VCaP (cell line): ENCODE results near the gene PTPRA.

Source experiments
- H3K27ac ChIP-seq: fragments of 450-650 bp; 2 replicates; pipeline ENCODE4 v1.5.1; 2017
- TF ChIP-seq, protein P1 (sequence below): fragments of 450-650 bp; conservative IDR thresholded peaks from 2 replicates; pipeline ENCODE4 v1.5.1; 2017; ENCODE audit warnings: mild to moderate bottlenecking, moderate library complexity

PTPRA gene

DNA sequence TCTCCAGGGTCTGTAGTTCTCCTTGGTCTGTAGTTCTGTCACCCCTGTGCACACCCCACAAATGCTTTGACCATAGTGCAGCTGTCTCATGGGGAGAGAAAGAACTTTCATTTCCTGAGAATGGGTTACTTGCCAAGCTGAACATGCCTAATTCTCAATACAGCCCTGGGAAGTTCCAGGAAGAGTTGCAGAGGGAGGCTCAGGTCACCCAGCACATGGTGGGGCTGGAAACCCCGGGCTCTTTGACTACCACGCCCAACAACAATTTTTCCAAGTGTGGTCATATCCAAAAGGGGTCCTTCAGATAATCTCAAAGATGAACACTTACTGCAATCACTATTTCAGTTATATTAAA, 2.2 kb upstream of the PTPRA start:
- H3K27ac ChIP-seq: no peak overlapping the region
- TF ChIP-seq, protein P1, sequence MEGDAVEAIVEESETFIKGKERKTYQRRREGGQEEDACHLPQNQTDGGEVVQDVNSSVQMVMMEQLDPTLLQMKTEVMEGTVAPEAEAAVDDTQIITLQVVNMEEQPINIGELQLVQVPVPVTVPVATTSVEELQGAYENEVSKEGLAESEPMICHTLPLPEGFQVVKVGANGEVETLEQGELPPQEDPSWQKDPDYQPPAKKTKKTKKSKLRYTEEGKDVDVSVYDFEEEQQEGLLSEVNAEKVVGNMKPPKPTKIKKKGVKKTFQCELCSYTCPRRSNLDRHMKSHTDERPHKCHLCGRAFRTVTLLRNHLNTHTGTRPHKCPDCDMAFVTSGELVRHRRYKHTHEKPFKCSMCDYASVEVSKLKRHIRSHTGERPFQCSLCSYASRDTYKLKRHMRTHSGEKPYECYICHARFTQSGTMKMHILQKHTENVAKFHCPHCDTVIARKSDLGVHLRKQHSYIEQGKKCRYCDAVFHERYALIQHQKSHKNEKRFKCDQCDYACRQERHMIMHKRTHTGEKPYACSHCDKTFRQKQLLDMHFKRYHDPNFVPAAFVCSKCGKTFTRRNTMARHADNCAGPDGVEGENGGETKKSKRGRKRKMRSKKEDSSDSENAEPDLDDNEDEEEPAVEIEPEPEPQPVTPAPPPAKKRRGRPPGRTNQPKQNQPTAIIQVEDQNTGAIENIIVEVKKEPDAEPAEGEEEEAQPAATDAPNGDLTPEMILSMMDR: no peak

DNA sequence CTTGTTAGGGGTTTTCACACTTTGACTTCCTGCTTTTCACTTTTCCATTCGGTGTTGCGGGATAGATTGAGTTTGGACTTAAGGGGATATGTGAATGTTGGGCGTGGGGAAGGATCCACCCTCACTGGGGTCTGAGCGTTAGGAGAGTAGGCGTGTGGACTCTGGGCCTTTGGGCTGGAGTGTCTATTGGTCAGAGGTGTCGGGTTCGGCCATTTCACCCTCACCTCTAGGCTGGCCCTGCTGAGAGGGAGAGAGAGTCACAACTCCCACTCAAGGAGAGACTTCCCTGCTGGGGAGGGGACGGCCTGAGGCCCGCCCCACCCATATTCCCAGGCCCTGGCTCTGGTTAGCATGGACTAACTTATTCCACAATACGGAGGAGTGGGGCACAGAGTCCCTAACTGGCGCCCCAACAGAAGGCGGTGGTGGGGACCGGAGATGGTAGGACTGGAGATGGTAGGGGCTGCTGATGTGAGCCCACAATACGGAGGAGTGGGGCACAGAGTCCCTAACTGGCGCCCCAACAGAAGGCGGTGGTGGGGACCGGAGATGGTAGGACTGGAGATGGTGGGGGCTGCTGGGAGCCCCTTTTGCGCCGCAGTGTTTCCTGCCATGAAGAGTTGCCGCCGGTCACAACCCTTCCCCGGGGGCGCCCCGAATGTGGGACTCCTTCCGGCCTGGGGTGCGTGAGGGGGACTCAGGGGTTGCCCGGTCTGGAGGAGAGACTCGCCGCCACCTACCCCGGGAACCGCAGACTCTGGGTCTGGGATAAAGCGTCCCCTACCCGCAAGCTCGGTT, 1.4 kb upstream of the PTPRA start:
- H3K27ac ChIP-seq: peak overlapping the region; percentile 90; the same call in 1 of the 2 replicates

DNA sequence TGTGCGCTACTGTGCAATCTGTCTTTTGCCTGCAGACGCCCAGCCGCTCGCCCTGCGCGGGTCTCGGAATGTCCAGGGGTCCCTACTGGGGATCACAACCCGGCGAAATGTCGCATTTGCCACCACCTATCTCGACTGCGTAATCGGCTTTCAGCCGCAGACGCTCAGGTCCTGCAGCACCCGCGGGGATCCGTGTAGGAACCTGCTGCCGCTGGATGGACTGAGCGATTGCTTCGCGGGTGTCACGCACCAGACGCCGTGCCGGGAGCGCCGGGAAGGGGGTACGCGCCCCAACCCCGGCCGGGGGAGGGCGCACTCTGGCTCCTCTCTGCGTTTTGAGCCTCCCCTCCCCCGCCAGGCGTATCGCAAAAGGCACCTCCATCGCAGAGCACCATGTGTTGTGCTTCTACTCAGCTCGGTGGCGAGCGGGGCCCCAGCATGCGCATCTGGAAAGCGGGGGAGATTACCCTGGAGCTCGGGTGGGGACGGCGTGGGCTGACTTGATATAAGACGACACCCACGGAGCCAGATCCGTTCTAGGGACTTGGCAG, 747 bp upstream of the PTPRA start:
- H3K27ac ChIP-seq: peak overlapping the region; percentile 90
- TF ChIP-seq, protein P1: peak; percentile 36; the same call in 1 of the 2 replicates

More for the DNA sequence above, 1.4 kb upstream of the PTPRA start:
- TF ChIP-seq, protein P1: no peak

DNA sequence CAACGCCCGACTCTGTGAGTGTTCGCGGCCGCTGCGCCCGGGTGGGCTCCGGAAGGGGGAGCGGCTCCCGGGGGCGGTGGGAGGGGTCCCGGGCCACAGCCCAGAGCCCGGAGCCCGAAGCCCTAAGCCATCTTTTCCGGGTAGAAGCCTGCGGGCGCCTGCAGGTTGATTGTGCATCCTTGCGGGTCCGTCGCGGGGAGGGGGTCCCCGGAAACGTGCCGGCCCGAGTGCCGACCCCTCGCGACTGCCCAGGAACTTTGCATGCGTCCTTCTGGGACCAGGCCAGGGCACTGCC, 413 bp downstream of the PTPRA start:
- H3K27ac ChIP-seq: peak overlapping the region; percentile 90
- TF ChIP-seq, protein P1: no peak

DNA sequence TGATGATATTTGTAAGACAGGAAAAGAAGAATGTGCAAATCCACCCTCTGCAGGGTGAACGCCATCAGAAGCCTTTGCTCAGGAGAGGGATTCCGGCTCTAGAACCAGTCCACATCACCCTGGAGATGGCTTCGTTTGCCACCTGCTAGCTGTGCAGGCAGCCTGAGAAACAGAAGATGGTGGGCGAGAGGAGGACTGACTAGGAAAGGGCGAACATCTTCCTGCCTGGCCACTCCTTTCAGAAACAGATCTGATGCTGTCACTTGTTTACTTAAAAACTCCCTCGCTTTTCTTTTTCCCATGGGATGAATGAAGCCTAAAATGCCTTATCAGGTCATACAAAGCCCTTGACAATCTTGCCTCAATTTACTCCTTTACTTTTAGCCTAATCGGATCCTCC, 1.2 kb downstream of the PTPRA start:
- H3K27ac ChIP-seq: peak overlapping the region; percentile 90
- TF ChIP-seq, protein P1: no peak

DNA sequence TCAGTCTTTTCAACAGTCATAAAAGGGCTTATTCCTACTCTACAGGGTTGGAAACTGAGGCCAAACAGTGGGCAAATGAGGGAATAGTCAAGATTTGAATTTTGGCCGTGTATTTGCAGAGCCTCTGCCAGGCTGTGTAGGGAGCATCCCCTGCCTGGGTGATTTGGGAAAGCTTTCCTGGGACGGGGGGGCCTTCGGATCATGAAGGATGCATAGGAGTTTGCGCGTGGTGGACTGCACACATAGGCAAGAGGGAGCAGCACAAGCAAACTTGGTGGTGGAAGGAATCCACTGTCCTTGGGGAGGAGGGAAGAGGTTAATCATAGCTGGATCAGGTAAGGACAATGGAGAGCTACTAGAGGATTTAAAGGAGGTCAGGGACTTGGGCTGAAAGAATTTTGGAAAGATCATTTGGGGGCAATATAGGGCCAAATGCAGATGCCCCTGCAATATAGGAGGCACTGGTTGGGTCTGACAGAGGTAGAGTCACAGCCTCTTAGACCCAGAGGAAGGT, 2.5 kb downstream of the PTPRA start:
- H3K27ac ChIP-seq: no peak overlapping the region
- TF ChIP-seq, protein P1: no peak

DNA sequence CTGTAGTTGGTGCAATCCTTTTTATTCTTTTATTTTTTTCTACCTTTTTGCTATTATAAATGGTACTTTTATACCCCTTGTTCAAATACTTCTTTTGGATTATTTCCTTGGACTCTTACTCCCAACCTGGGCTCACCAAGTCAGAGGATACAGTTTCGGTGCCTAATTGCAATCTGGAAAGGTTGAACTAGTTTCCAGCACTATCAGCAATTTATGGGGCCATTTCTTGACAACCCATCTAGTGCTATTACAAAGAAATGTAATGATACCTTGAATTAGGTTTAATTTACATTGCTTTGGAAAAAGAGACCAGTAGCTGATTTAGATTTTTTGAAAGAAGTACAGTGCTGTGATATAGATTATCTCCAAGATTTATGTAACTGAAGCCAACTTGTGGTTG, 5.2 kb downstream of the PTPRA start:
- TF ChIP-seq, protein P1: no peak
- no peak overlapping the region for H3K27ac ChIP-seq
